Measurements from ENCODE around the gene CDC14C. TPM values are rescaled to one million over a fixed set of nuclear protein-coding genes. Genes with fewer than 3 reads are reported as not detected.

Gene CDC14C
- total RNA-seq, 1 experiment from 2014 or later = not detected

GRCh38 chr7:48976253-48976652, 51.9 kb downstream of the CDC14C start:
- POLR2A ChIA-PET = no interaction called here
- Histone ChIP-seq H3K27ac (ENCODE audit: low read length) (no peak overlapping the region), H3K4me3 (ENCODE audit: low read depth in 2 of 2, low read length in 2 of 2) (no peak overlapping the region), H3K36me3 (ENCODE audit: control insufficient read depth, insufficient read depth, low read length) (no peaks in the 10 kb centered on the region), H3K27me3 (ENCODE audit: control insufficient read depth, insufficient read depth, low read length) (no peaks in the 10 kb centered on the region), H3K4me1 (ENCODE audit: control insufficient read depth, insufficient read depth, low read length) (no peaks in the 10 kb centered on the region), H3K9me3 (ENCODE audit: control insufficient read depth, insufficient read depth, low read depth, low read length) (no peaks in the 10 kb centered on the region)
- ATAC-seq = no peak
- CTCF ChIA-PET = no interaction called here
- intact Hi-C loops (cut with micrococcal nuclease; ENCODE audit: unreplicated experiment) (no loop called here), in situ Hi-C loops (cut with HindIII; ENCODE audit: low pct_unique_long_range_greater_than_20kb, low sequenced_read_pairs) (no loop called here)
- TF ChIP-seq CTCF (IDR thresholded peaks at IDR 0.05) (no peak), TCF7L2 (IDR thresholded peaks at IDR 0.05; ENCODE audit: low read depth, low read length) (no peak), SIN3A (IDR thresholded peaks at IDR 0.05; ENCODE audit: borderline replicate concordance, insufficient read depth, low read depth, low read length) (no peak), REST (IDR thresholded peaks at IDR 0.05; ENCODE audit: insufficient read depth in 1 of 2, low read depth in 2 of 2, low read length in 1 of 2) (no peak), POLR2AphosphoS5 (IDR thresholded peaks at IDR 0.05; ENCODE audit: low read depth, low read length) (no peak)
- BruUV-seq (replicated peaks) = no TSS peak
- no peak for DNase-seq (ENCODE audit: low read depth, low spot score)

GRCh38 chr7:48976850-48977249, 52.5 kb downstream of the CDC14C start:
- Histone ChIP-seq H3K27ac (ENCODE audit: low read length) (no peak overlapping the region), H3K4me3 (ENCODE audit: low read depth in 2 of 2, low read length in 2 of 2) (no peak overlapping the region), H3K9me3 (ENCODE audit: control insufficient read depth, insufficient read depth, low read depth, low read length) (no peaks in the 10 kb centered on the region), H3K4me1 (ENCODE audit: control insufficient read depth, insufficient read depth, low read length) (no peaks in the 10 kb centered on the region), H3K36me3 (ENCODE audit: control insufficient read depth, insufficient read depth, low read length) (no peaks in the 10 kb centered on the region), H3K27me3 (ENCODE audit: control insufficient read depth, insufficient read depth, low read length) (no peaks in the 10 kb centered on the region)
- in situ Hi-C loops (cut with HindIII; ENCODE audit: low pct_unique_long_range_greater_than_20kb, low sequenced_read_pairs) = no loop called here
- no peak for DNase-seq (ENCODE audit: low read depth, low spot score)
- ChIA-PET CTCF (no interaction called here), POLR2A (no interaction called here)
- intact Hi-C loops (cut with micrococcal nuclease; ENCODE audit: unreplicated experiment) = no loop called here
- TF ChIP-seq REST (IDR thresholded peaks at IDR 0.05; ENCODE audit: insufficient read depth in 1 of 2, low read depth in 2 of 2, low read length in 1 of 2) = no peak
- TF ChIP-seq CTCF (IDR thresholded peaks at IDR 0.05) = no peak
- no peak for TF ChIP-seq POLR2AphosphoS5 (IDR thresholded peaks at IDR 0.05; ENCODE audit: low read depth, low read length)
- TF ChIP-seq SIN3A (IDR thresholded peaks at IDR 0.05; ENCODE audit: borderline replicate concordance, insufficient read depth, low read depth, low read length) = no peak
- BruUV-seq (replicated peaks) = no TSS peak
- ATAC-seq = no peak
